ENCODE data around the gene RNF166.

Gene RNF166

DNA sequence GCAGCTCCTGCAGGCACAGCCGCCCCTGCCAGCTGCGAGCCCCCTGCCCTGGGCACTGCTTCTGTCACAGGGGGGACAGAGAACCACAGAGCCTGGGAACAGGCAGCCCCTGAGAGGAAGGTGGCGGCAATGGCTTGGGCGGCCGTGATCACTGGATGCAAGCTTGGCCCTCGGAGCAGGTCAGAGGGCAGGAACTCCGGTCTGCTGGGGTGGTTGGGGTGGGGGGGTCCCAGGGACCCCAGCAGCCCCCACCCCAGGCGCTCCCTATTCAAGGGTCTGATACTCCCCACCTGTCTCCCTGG lies 53.5 kb downstream of the RNF166 start:
- DNase-seq (ENCODE audit: low read depth in 2 of 2) = no peak

GRCh38 chr16:88651989-88652761 lies 54.0 kb downstream of the RNF166 start:
- DNase-seq (ENCODE audit: low read depth in 2 of 2) = no peak

- DNase-seq (ENCODE audit: low read depth in 2 of 2) = peak; percentile 80
These were observed 54.8 kb downstream of the RNF166 start for GRCh38 chr16:88651276-88651988.

- peak; percentile 86 to 88 for DNase-seq (ENCODE audit: low read depth in 2 of 2)
These were observed 55.4 kb downstream of the RNF166 start, which contains the start of gene CYBA for GRCh38 chr16:88650749-88651275. CYBA (minus strand) TSS chr16:88651053; CDS start chr16:88651013, 40 bp downstream.

DNA sequence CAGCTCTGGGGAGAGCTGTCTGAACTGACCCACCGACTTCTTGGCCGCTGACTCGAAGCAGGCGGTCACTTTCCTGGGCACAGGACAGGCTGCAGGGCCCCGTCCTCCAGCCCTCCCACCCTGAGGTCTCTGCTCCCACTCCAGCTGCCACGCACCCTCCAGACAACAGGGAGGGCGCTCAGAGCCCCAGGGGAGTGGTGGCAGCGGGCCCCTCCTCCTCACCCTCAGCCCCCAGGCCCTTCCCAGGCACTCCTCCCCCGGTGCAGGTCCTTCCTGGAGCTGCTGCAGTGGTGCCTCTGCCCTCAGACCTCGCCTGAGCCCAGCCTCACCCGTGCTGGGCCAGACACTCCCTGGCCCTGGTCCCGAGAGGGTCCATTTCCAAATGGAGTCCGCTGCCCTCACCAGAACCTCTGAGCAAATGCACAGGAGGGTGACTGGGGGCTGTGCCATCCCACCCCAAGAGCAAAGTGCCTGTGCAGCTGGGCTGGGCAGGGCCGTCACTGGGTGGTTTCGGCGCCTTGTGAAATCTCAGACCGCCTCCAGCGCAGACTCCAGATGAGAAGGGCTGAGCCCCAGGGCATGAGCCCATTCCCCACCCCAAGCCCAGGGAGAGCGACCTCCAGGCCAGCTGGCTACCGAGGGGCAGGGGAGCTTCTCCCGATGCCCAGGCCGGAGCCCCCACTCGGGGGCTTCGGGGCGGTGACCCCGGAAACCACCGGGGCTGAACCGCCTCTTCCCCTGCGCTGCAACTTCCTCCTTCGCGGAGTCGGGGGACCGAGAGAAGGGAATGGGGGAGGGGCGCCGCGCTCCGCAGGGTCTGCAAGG lies 56.1 kb downstream of the RNF166 start:
- DNase-seq (ENCODE audit: low read depth in 2 of 2) = no peak

GRCh38 chr16:88649195-88649923 lies 56.8 kb downstream of the RNF166 start:
- DNase-seq (ENCODE audit: low read depth in 2 of 2) = no peak

DNA sequence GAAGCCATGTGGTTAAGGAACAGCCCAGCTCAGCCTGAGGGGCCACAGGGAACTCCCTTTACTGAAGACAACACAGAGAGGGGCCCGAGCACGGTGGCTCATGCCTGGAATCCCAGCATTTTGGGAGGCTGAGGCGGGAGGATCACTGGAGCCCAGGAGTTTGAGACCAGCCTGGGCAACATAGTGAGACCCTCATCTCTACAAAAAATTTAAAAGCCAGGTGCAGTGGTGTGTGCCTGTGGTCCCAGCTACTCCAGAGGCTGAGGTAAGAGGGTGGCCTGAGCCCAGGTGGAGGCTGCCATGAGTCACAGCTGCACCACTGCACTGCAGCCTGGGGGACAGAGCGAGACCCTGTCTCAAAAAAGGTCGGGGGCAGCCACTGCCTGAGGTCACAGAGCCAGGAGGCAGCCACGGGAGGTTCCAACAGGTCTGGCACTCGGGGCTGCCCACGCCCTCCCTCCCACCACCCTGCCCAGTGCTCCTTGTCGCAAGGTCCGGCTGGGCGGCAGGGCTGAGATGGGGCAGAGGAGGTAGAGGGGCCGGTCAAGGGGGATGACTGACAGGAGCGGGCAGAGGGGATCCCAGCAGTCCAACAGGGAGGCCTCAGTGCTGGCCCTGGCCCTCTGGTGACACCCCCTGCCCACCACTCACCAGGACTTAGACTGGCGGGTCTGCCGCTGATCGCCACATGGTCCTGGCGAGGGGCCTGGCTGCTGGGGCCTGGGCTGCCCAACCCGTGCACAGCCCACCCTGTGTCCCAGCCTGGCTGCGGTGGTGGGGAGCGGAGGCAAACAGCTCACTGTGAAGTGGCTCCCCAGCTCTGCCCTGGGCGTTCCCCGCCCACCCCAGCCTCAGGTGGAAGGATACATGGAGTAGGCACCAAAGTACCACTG lies 58.8 kb downstream of the RNF166 start:
- no peak for DNase-seq (ENCODE audit: low read depth in 2 of 2)

Data from stimulated activated CD8-positive, alpha-beta memory T cell treated with anti-CD3 and anti-CD28 coated beads, Interleukin-15, amount 100 ng/mL, for 48 hours (primary cell).